ENCODE measurements around the gene RGS19. TPM values are rescaled to one million over a fixed set of nuclear protein-coding genes. Genes with fewer than 3 reads are reported as not detected.
"Not testable (repeated sequence)": the region's sequence is repeated elsewhere in the genome, so short reads cannot be mapped to it uniquely, and the experiment has no call there.

Gene RGS19
- total RNA-seq, 1 donor from 2014 or later, result 9.5 TPM

GRCh38 chr20:64091770-64092169 lies 12.5 kb upstream of the RGS19 start:
- TF ChIP-seq, protein P1, sequence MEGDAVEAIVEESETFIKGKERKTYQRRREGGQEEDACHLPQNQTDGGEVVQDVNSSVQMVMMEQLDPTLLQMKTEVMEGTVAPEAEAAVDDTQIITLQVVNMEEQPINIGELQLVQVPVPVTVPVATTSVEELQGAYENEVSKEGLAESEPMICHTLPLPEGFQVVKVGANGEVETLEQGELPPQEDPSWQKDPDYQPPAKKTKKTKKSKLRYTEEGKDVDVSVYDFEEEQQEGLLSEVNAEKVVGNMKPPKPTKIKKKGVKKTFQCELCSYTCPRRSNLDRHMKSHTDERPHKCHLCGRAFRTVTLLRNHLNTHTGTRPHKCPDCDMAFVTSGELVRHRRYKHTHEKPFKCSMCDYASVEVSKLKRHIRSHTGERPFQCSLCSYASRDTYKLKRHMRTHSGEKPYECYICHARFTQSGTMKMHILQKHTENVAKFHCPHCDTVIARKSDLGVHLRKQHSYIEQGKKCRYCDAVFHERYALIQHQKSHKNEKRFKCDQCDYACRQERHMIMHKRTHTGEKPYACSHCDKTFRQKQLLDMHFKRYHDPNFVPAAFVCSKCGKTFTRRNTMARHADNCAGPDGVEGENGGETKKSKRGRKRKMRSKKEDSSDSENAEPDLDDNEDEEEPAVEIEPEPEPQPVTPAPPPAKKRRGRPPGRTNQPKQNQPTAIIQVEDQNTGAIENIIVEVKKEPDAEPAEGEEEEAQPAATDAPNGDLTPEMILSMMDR (conservative IDR thresholded peaks at IDR 0.05), result no peak
- no peaks in the 10 kb centered on the region for H3K9me3 Mint-ChIP-seq
- no peak overlapping the region for H3K27ac Mint-ChIP-seq
- no peaks in the 10 kb centered on the region for H3K36me3 Mint-ChIP-seq
- peaks cover 38% of the 10 kb centered on the region for H3K27me3 Mint-ChIP-seq
- H3K4me3 Mint-ChIP-seq, result no peak overlapping the region
- no peak for DNase-seq (ENCODE audit: extremely low spot score, unreplicated experiment)
- H3K4me1 Mint-ChIP-seq (ENCODE audit: unreplicated experiment), result no peaks in the 10 kb centered on the region

GRCh38 chr20:64091340-64091739 lies 12.0 kb upstream of the RGS19 start:
- no peak overlapping the region for H3K4me3 Mint-ChIP-seq
- DNase-seq (ENCODE audit: extremely low spot score, unreplicated experiment), result no peak
- H3K27ac Mint-ChIP-seq, result no peak overlapping the region
- peaks cover 43% of the 10 kb centered on the region for H3K27me3 Mint-ChIP-seq
- TF ChIP-seq, protein P1 (conservative IDR thresholded peaks at IDR 0.05), result no peak
- no peaks in the 10 kb centered on the region for H3K36me3 Mint-ChIP-seq
- no peaks in the 10 kb centered on the region for H3K4me1 Mint-ChIP-seq (ENCODE audit: unreplicated experiment)
- H3K9me3 Mint-ChIP-seq, result no peaks in the 10 kb centered on the region

GRCh38 chr20:64090165-64090564 lies 10.8 kb upstream of the RGS19 start:
- Mint-ChIP-seq H3K27ac (no peak overlapping the region), H3K4me3 (no peak overlapping the region), H3K9me3 (no peaks in the 10 kb centered on the region), H3K27me3 (peaks cover 54% of the 10 kb centered on the region), H3K4me1 (ENCODE audit: unreplicated experiment) (no peaks in the 10 kb centered on the region), H3K36me3 (no peaks in the 10 kb centered on the region)
- TF ChIP-seq, protein P1 (conservative IDR thresholded peaks at IDR 0.05), result no peak
- no peak for DNase-seq (ENCODE audit: extremely low spot score, unreplicated experiment)

DNA sequence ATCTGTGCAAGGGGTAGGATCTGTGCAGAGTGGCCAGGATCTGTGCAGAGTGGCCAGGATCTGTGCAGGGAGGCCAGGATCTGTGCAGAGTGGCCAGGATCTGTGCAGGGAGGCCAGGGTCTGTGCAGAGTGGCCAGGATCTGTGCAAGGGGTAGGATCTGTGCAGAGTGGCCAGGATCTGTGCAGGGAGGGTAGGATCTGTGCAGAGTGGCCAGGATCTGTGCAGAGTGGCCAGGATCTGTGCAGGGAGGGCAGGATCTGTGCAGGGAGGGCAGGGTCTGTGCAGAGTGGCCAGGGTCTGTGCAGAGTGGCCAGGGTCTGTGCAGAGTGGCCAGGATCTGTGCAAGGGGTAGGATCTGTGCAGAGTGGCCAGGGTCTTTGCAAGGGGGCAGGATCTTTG lies 9.3 kb upstream of the RGS19 start:
- not testable (repeated sequence) for H3K9me3 Mint-ChIP-seq; H3K27ac Mint-ChIP-seq; H3K4me1 Mint-ChIP-seq (ENCODE audit: unreplicated experiment); DNase-seq (ENCODE audit: extremely low spot score, unreplicated experiment); H3K36me3 Mint-ChIP-seq; H3K4me3 Mint-ChIP-seq
- peaks cover 66% of the 10 kb centered on the region for H3K27me3 Mint-ChIP-seq

DNA sequence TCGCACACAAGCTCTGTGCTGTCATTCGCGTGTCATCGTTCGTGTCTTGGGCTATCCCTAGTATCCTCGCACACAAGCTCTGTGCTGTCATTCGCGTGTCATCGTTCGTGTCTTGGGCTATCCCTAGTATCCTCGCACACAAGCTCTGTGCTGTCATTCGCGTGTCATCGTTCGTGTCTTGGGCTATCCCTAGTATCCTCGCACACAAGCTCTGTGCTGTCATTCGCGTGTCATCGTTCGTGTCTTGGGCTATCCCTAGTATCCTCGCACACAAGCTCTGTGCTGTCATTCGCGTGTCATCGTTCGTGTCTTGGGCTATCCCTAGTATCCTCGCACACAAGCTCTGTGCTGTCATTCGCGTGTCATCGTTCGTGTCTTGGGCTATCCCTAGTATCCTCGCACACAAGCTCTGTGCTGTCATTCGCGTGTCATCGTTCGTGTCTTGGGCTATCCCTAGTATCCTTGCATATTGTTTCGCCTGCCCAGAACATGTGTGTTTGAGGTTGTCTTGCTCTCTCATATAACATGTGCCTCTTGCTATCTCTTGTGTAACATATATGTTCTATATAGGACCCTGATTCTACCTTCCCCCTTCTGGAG lies 8.0 kb upstream of the RGS19 start:
- not testable (repeated sequence) for H3K36me3 Mint-ChIP-seq; H3K9me3 Mint-ChIP-seq; H3K4me3 Mint-ChIP-seq; H3K4me1 Mint-ChIP-seq (ENCODE audit: unreplicated experiment); H3K27ac Mint-ChIP-seq; DNase-seq (ENCODE audit: extremely low spot score, unreplicated experiment)
- peaks cover 72% of the 10 kb centered on the region for H3K27me3 Mint-ChIP-seq

DNA sequence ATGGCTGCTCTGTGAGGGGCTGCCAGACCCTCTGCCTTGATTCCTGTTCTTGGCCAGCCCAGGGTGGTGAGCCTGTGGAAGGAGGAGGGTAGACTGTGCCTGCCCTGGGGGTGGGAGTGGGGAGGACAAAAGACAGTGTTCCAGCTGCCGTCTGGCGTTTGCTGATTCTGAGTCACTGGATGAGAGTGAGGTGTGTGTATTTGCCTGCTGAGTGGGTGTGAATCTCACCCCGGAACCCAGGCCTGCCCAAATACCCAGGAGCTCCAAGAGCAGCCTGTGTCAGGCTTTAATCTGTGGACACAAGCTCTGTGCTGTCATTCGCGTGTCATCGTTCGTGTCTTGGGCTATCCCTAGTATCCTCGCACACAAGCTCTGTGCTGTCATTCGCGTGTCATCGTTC lies 7.5 kb upstream of the RGS19 start:
- Mint-ChIP-seq H3K27ac (no peak overlapping the region), H3K4me3 (no peak overlapping the region), H3K27me3 (peaks cover 74% of the 10 kb centered on the region), H3K9me3 (no peaks in the 10 kb centered on the region), H3K4me1 (ENCODE audit: unreplicated experiment) (peaks cover 8% of the 10 kb centered on the region), H3K36me3 (no peaks in the 10 kb centered on the region)
- DNase-seq (ENCODE audit: extremely low spot score, unreplicated experiment), result no peak
- TF ChIP-seq, protein P1 (conservative IDR thresholded peaks at IDR 0.05), result no peak

DNA sequence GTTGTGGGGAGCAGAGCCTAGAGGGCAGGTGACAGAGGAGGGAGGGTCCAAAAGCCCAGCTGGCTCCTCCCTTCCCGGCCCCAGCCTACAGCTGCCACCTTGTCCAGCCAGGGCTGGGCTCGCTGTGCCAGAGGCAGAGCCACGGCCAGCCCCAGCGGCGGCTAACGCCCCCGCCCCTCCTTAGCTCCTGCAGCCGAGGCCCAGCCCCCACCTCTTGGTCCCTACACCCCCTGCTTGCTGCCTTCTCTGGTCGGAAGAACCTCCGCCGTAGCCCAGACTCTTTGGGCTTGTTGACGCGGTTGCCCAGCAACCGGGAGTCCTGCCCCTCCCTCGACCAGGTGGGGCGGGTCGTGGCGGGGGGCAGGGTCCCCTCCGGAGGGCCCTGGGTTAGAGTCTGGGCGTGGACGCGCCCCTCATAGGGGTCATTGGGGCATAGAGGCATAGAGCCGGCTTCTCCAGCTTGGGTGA lies 5.4 kb upstream of the RGS19 start:
- Mint-ChIP-seq H3K9me3 (no peaks in the 10 kb centered on the region), H3K27ac (no peak overlapping the region), H3K27me3 (peaks cover 70% of the 10 kb centered on the region), H3K4me1 (ENCODE audit: unreplicated experiment) (peaks cover 18% of the 10 kb centered on the region), H3K36me3 (no peaks in the 10 kb centered on the region), H3K4me3 (peak overlapping the region; percentile 92)
- DNase-seq (ENCODE audit: extremely low spot score, unreplicated experiment), result no peak
- TF ChIP-seq, protein P1 (conservative IDR thresholded peaks at IDR 0.05), result no peak
